ENCODE measurements around the gene SUMO4. TPM values are rescaled to one million over a fixed set of nuclear protein-coding genes. Genes with fewer than 3 reads are reported as not detected.

The SUMO4 gene
- total and polyA plus RNA-seq, 2 of the 4 experiments (the other 2 are of a cell fraction) = 2.2 TPM; not detected in 1

- Histone ChIP-seq H3K4me3 (ENCODE audit: insufficient read depth, low read depth, low read length) (no peak overlapping the region), H3K4me1 (ENCODE audit: control insufficient read depth, insufficient read depth, low read length) (no peaks in the 10 kb centered on the region), H2BK5ac (ENCODE audit: low read depth, low read length, poor library complexity, severe bottlenecking) (no peak overlapping the region), H3K56ac (ENCODE audit: extremely low read depth, insufficient read depth, low read length) (no peak overlapping the region), H2AK5ac (ENCODE audit: low read depth, low read length) (no peak overlapping the region), H2AK9ac (replicated peaks; ENCODE audit: low read depth, low read length, poor library complexity) (no peak overlapping the region), H3K4ac (ENCODE audit: low read depth, low read length) (no peak overlapping the region), H3K9ac (ENCODE audit: low read depth, low read length) (no peak overlapping the region), H2BK15ac (ENCODE audit: low read depth, low read length) (no peak overlapping the region), H4K20me1 (ENCODE audit: insufficient read depth, low read length) (no peaks in the 10 kb centered on the region), H3K14ac (replicated peaks; ENCODE audit: low read depth, low read length) (no peak overlapping the region), H3K9me1 (ENCODE audit: insufficient read depth, low read length) (no peaks in the 10 kb centered on the region), H3K79me1 (ENCODE audit: low read depth in 1 of 2, low read length in 2 of 2) (peaks cover 0 to 3% of the 10 kb centered on the region in 2 experiments; a peak in 3 of 4 replicates), H4K91ac (ENCODE audit: insufficient read depth, low read depth, low read length) (no peak overlapping the region), H4K8ac (ENCODE audit: low read depth in 2 of 2, low read length in 2 of 2) (no peak overlapping the region), H4K5ac (ENCODE audit: low read depth, low read length) (no peak overlapping the region), H2BK120ac (ENCODE audit: low read depth, low read length) (no peak overlapping the region), H3K4me2 (ENCODE audit: low read depth, low read length) (no peak overlapping the region), H2AFZ (replicated peaks; ENCODE audit: low read length, poor library complexity) (no peak overlapping the region), H3K9me3 (ENCODE audit: control insufficient read depth, insufficient read depth, low read length) (no peaks in the 10 kb centered on the region), H3K36me3 (ENCODE audit: control insufficient read depth, insufficient read depth, low read length) (peaks cover 8% of the 10 kb centered on the region), H3K23ac (ENCODE audit: low read depth, low read length) (no peak overlapping the region), H3K18ac (ENCODE audit: low read depth, low read length) (no peak overlapping the region), H2BK20ac (ENCODE audit: low read depth, low read length) (no peak overlapping the region), H3K27me3 (ENCODE audit: control insufficient read depth, insufficient read depth, low read length) (no peaks in the 10 kb centered on the region), H3K27ac (ENCODE audit: insufficient read depth, low read length) (no peak overlapping the region)
- DNase-seq (no peak), ATAC-seq (ENCODE audit: low read depth) (no peak)
- in situ Hi-C loops (cut with MboI; ENCODE audit: low sequenced_read_pairs) (no loop called here), intact Hi-C loops (cut with micrococcal nuclease) (no loop called here), dilution Hi-C loops (cut with HindIII; ENCODE audit: low sequenced_read_pairs, unreplicated experiment) (no loop called here)
- ChIA-PET CTCF (interaction anchor here (1.0 kb wide), 1 partner anchor 9 kb away, joined by 3 read pairs; no protein-coding TSS in a partner anchor), POLR2A (ENCODE audit: unreplicated experiment) (no interaction called here)
- TF ChIP-seq, protein P1, sequence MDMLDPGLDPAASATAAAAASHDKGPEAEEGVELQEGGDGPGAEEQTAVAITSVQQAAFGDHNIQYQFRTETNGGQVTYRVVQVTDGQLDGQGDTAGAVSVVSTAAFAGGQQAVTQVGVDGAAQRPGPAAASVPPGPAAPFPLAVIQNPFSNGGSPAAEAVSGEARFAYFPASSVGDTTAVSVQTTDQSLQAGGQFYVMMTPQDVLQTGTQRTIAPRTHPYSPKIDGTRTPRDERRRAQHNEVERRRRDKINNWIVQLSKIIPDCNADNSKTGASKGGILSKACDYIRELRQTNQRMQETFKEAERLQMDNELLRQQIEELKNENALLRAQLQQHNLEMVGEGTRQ (IDR thresholded peaks at IDR 0.05; ENCODE audit: low read depth, low read length) = no peak
- TF ChIP-seq, protein P2, sequence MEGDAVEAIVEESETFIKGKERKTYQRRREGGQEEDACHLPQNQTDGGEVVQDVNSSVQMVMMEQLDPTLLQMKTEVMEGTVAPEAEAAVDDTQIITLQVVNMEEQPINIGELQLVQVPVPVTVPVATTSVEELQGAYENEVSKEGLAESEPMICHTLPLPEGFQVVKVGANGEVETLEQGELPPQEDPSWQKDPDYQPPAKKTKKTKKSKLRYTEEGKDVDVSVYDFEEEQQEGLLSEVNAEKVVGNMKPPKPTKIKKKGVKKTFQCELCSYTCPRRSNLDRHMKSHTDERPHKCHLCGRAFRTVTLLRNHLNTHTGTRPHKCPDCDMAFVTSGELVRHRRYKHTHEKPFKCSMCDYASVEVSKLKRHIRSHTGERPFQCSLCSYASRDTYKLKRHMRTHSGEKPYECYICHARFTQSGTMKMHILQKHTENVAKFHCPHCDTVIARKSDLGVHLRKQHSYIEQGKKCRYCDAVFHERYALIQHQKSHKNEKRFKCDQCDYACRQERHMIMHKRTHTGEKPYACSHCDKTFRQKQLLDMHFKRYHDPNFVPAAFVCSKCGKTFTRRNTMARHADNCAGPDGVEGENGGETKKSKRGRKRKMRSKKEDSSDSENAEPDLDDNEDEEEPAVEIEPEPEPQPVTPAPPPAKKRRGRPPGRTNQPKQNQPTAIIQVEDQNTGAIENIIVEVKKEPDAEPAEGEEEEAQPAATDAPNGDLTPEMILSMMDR (conservative IDR thresholded peaks at IDR 0.05; ENCODE audit: low read depth, low read length) = no peak
- TF ChIP-seq RCOR1 (IDR thresholded peaks at IDR 0.05; ENCODE audit: insufficient replicate concordance, low read length) (no peak), POLR2A (IDR thresholded peaks at IDR 0.05; ENCODE audit: low read depth, low read length) (no peak), MAFK (IDR thresholded peaks at IDR 0.05; ENCODE audit: low read depth, low read length) (no peak), RAD21 (IDR thresholded peaks at IDR 0.05; ENCODE audit: low read length) (no peak), NFE2L2 (IDR thresholded peaks at IDR 0.05; ENCODE audit: low read depth, low read length) (no peak), MAZ (IDR thresholded peaks at IDR 0.05; ENCODE audit: borderline replicate concordance, low read depth, low read length) (no peak), FOS (IDR thresholded peaks at IDR 0.05; ENCODE audit: low read depth, low read length) (no peak), MXI1 (IDR thresholded peaks at IDR 0.05; ENCODE audit: borderline replicate concordance, low read depth, low read length) (no peak)
- TF ChIP-seq, protein P3, sequence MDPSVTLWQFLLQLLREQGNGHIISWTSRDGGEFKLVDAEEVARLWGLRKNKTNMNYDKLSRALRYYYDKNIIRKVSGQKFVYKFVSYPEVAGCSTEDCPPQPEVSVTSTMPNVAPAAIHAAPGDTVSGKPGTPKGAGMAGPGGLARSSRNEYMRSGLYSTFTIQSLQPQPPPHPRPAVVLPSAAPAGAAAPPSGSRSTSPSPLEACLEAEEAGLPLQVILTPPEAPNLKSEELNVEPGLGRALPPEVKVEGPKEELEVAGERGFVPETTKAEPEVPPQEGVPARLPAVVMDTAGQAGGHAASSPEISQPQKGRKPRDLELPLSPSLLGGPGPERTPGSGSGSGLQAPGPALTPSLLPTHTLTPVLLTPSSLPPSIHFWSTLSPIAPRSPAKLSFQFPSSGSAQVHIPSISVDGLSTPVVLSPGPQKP (IDR thresholded peaks at IDR 0.05; ENCODE audit: borderline replicate concordance, low read depth, low read length) = no peak
- BruUV-seq (replicated peaks) = TSS peak; percentile 82
Observed at GRCh38 chr6:149410557-149410956, 10.5 kb downstream of the SUMO4 start.
